HL-60 (cell line): ENCODE measurements around the gene CCND1.

Experiments
- DNase-seq, 2 experiments: peaks; one replicate each; pipeline ENCODE4 v3.0.0-alpha.2; 2010 to 2020; ENCODE audit warnings: low read depth in 1 of 2, low spot score in 1 of 2
- H3K27ac ChIP-seq: fragments of 250-450 bp; sonication (Bioruptor Pico); replicated peaks from 2 replicates; pipeline ENCODE4 v1.5.1; 2020; ENCODE audit warnings: mild to moderate bottlenecking, moderate library complexity
- H3K27me3 ChIP-seq: fragments of 250-450 bp; sonication (Bioruptor Pico); 2 replicates; pipeline ENCODE4 v1.5.1; 2021; ENCODE audit warnings: mild to moderate bottlenecking, moderate library complexity; ENCODE audit not compliant: insufficient read depth, poor library complexity, severe bottlenecking
- H3K4me3 ChIP-seq: replicated peaks from 2 replicates; pipeline ENCODE4 v1.5.1; 2011; ENCODE audit warnings: mild to moderate bottlenecking, control low read depth, low read length; ENCODE audit not compliant: insufficient read depth
- GABPA ChIP-seq: IDR thresholded peaks from 2 replicates; pipeline ENCODE4 v1.6.1; 2012; ENCODE audit warnings: low read depth
- POLR2AphosphoS5 ChIP-seq: IDR thresholded peaks from 2 replicates; pipeline ENCODE4 v1.6.1; 2012; ENCODE audit warnings: low read depth
- REST ChIP-seq: IDR thresholded peaks from 2 replicates; pipeline ENCODE4 v1.6.1; 2012; ENCODE audit warnings: low read depth; ENCODE audit not compliant: insufficient replicate concordance
- SPI1 ChIP-seq: IDR thresholded peaks from 2 replicates; pipeline ENCODE4 v1.6.1; 2012; ENCODE audit warnings: low read depth, mild to moderate bottlenecking, borderline replicate concordance
- TF ChIP-seq, protein P1 (sequence below): IDR thresholded peaks from one replicate; pipeline ENCODE4 v1.5.1; 2011; ENCODE audit warnings: low read length, control low read depth, inconsistent platforms; ENCODE audit not compliant: insufficient read depth

Gene CCND1

DNA sequence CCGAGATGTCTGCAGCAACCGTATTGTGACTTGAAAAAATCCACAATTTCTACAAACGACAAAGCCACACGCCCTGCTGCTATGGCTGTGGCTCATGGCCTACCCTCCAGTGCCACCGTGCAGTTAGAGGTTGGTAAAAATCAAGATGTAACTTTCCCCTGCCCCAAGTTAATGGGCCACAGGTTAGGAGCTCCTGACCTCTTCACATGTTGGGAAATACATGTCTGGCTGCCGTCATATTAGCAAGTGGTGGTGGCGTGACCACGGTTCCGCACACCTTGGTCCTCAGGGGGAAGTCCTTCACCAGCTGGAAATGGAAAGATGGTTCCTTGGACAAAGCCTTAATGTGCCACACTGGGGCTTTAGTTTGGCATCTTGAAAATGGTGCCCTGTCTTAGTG, 27.4 kb upstream of the CCND1 start:
- Histone ChIP-seq H3K27ac (no peak overlapping the region), H3K27me3 (no peaks in the 10 kb centered on the region), H3K4me3 (no peak overlapping the region)
- TF ChIP-seq POLR2AphosphoS5: no peak
- no peak for TF ChIP-seq GABPA
- no peak for TF ChIP-seq SPI1
- no peak for TF ChIP-seq REST
- TF ChIP-seq, protein P1, sequence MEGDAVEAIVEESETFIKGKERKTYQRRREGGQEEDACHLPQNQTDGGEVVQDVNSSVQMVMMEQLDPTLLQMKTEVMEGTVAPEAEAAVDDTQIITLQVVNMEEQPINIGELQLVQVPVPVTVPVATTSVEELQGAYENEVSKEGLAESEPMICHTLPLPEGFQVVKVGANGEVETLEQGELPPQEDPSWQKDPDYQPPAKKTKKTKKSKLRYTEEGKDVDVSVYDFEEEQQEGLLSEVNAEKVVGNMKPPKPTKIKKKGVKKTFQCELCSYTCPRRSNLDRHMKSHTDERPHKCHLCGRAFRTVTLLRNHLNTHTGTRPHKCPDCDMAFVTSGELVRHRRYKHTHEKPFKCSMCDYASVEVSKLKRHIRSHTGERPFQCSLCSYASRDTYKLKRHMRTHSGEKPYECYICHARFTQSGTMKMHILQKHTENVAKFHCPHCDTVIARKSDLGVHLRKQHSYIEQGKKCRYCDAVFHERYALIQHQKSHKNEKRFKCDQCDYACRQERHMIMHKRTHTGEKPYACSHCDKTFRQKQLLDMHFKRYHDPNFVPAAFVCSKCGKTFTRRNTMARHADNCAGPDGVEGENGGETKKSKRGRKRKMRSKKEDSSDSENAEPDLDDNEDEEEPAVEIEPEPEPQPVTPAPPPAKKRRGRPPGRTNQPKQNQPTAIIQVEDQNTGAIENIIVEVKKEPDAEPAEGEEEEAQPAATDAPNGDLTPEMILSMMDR: no peak
- no peak for DNase-seq

DNA sequence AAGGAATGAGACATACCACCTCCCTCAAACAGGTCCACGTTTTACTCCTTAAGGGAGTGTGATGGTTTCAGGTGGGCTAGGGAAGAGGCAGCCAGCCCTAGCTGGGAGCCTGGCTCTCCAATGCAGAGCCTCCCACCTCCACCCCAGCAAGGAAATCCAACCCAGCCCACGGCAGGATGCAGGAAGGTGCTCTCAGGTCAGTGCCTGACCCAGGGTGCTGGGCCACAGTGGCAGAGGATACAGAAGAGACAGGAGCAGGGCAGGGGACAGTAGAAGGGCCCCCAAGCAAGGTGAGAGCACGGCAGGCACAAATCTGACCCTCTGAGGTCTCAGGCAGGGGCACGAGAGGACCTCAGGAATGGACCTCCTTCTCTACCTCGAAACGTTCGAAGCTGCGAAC, 26.9 kb upstream of the CCND1 start:
- H3K4me3 ChIP-seq: no peak overlapping the region
- H3K27me3 ChIP-seq: no peaks in the 10 kb centered on the region
- no peak for DNase-seq
- no peak overlapping the region for H3K27ac ChIP-seq
- TF ChIP-seq SPI1: no peak
- TF ChIP-seq, protein P1: no peak
- no peak for TF ChIP-seq POLR2AphosphoS5
- TF ChIP-seq GABPA: no peak
- no peak for TF ChIP-seq REST

- TF ChIP-seq GABPA: no peak
- no peak for TF ChIP-seq SPI1
- TF ChIP-seq POLR2AphosphoS5: no peak
Observed at GRCh38 chr11:69615545-69616278, 25.2 kb upstream of the CCND1 start.

GRCh38 chr11:69617220-69617619, 23.7 kb upstream of the CCND1 start:
- Histone ChIP-seq H3K27me3 (no peaks in the 10 kb centered on the region), H3K4me3 (no peak overlapping the region), H3K27ac (no peak overlapping the region)
- DNase-seq: no peak
- TF ChIP-seq REST (no peak), SPI1 (no peak), POLR2AphosphoS5 (no peak), GABPA (no peak)
- TF ChIP-seq, protein P1: no peak

More at GRCh38 chr11:69615545-69616278, 25.2 kb upstream of the CCND1 start:
- no peak for DNase-seq
- Histone ChIP-seq H3K27me3 (no peaks in the 10 kb centered on the region), H3K4me3 (no peak overlapping the region), H3K27ac (no peak overlapping the region)
